ENCODE measurements around the gene CFAP97D1. TPM values are rescaled to one million over a fixed set of nuclear protein-coding genes. Genes with fewer than 3 reads are reported as not detected.

CFAP97D1 gene
- total RNA-seq, 4 donors from 2014 or later = 0.19 TPM; not detected in 3

DNA sequence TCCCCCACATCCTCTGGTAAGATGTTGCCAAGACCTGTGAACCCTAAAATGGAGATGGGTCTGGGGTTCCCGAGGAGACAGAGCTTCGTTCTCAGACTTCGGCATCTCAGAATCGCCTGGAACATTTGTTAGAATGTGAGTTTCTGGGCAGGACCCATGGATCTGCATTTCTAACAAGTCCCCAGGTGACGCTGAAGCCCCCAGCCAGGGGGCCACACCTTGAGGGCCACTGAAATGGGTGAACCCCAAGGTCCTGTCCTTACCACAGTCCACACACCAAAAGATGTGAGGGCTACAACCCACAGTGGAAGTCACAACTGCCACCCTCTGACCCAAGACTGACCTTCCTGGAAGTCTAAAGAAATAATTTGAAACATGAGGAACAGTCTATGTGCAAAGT lies 38.7 kb downstream of the CFAP97D1 start:
- Histone ChIP-seq H3K36me3 (peaks cover 0 to 79% (median 53%) of the 10 kb centered on the region in 4 donors), H3K27me3 (no peaks in the 10 kb centered on the region), H3K4me1 (peaks cover 8 to 13% (median 10%) of the 10 kb centered on the region in 4 donors), H3K27ac (replicated peaks in 1 of 4) (no peak overlapping the region), H3K9me3 (no peaks in the 10 kb centered on the region), H3K4me3 (no peak overlapping the region)
- TF ChIP-seq, protein P1, sequence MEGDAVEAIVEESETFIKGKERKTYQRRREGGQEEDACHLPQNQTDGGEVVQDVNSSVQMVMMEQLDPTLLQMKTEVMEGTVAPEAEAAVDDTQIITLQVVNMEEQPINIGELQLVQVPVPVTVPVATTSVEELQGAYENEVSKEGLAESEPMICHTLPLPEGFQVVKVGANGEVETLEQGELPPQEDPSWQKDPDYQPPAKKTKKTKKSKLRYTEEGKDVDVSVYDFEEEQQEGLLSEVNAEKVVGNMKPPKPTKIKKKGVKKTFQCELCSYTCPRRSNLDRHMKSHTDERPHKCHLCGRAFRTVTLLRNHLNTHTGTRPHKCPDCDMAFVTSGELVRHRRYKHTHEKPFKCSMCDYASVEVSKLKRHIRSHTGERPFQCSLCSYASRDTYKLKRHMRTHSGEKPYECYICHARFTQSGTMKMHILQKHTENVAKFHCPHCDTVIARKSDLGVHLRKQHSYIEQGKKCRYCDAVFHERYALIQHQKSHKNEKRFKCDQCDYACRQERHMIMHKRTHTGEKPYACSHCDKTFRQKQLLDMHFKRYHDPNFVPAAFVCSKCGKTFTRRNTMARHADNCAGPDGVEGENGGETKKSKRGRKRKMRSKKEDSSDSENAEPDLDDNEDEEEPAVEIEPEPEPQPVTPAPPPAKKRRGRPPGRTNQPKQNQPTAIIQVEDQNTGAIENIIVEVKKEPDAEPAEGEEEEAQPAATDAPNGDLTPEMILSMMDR (IDR thresholded peaks at IDR 0.05) = no peak
- TF ChIP-seq EP300 (IDR thresholded peaks at IDR 0.05) (no peak), POLR2AphosphoS5 (IDR thresholded peaks at IDR 0.05) (no peak), POLR2A (IDR thresholded peaks at IDR 0.05; ENCODE audit: low read depth) (no peak)
- 94% methylated on average over 5 of the region's 5 CpGs for WGBS
- intact Hi-C loops (cut with DNase I) = no loop called here
- no peak for DNase-seq (ENCODE audit: extremely low spot score)

DNA sequence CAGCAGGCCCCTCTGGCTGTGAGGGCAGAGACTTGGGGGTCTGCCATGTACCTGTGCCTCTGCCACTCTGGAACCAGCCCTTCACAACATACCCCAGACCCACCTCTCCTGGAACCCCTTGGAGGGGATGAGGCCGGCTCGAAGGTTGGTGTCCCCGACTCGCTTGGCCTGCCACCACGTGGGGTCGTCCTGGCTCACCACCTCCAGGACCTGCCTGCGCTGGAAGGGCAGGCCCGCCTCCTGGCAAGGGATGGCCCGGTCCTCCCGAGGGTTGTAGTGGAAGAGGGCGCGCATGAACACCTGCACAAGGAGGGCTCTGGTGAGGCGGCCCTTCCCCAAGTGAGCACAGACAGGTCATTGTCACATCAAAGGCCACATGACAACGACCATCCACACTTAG lies 40.5 kb downstream of the CFAP97D1 start:
- intact Hi-C loops (cut with DNase I) = no loop called here
- Histone ChIP-seq H3K4me1 (peaks cover 11 to 23% (median 13%) of the 10 kb centered on the region in 4 donors), H3K9me3 (no peaks in the 10 kb centered on the region), H3K36me3 (peaks cover 0 to 75% (median 51%) of the 10 kb centered on the region in 4 donors), H3K27ac (replicated peaks in 1 of 4) (no peak overlapping the region), H3K27me3 (no peaks in the 10 kb centered on the region), H3K4me3 (no peak overlapping the region)
- TF ChIP-seq POLR2A (IDR thresholded peaks at IDR 0.05; ENCODE audit: low read depth) = no peak
- no peak for TF ChIP-seq POLR2AphosphoS5 (IDR thresholded peaks at IDR 0.05)
- no peak for TF ChIP-seq EP300 (IDR thresholded peaks at IDR 0.05)
- TF ChIP-seq, protein P1 (IDR thresholded peaks at IDR 0.05) = no peak
- no peak for DNase-seq (ENCODE audit: extremely low spot score)
- 88% methylated on average over 14 of the region's 14 CpGs for WGBS

DNA sequence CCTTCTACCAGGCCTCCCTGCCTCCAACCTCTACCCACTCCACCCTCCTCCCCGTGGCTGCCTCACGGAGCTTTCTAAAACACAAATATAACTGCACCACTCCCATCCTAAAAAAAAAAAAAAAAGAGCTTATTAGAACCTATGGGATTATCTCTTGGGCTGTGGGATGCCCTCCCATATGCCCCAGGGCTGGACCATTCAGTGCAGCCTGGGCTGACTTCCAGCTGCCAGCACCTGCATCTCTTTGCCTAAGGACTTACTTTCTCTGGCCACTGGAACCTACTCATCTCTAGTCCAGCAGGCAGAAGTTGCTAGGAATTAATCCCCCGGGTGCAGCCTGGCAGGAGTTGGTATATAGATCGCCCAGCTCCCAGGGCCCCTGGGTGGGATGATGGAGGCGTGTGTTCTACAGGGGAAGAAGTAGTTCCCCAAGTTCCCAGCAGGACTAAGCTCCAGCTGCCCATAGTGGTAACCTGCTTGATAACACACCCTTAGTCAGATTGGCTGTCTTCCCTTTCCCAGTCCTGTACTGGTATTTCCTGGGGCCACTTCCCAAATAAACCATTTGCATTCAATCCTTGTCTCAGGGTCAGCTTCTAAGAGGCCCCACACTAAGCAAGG lies 42.4 kb downstream of the CFAP97D1 start:
- no peak overlapping the region for H3K4me3 ChIP-seq
- intact Hi-C loops (cut with DNase I) = no loop called here
- WGBS = 94% methylated on average over 5 of the region's 5 CpGs
- H3K4me1 ChIP-seq = peaks cover 11 to 23% (median 13%) of the 10 kb centered on the region in 4 donors
- no peaks in the 10 kb centered on the region for H3K27me3 ChIP-seq
- H3K36me3 ChIP-seq = peaks cover 0 to 79% (median 53%) of the 10 kb centered on the region in 4 donors
- TF ChIP-seq, protein P1 (IDR thresholded peaks at IDR 0.05) = no peak
- H3K9me3 ChIP-seq = no peaks in the 10 kb centered on the region
- no peak for DNase-seq (ENCODE audit: extremely low spot score)
- H3K27ac ChIP-seq (replicated peaks in 1 of 4) = peak overlapping the region in 1 of 4 donors; percentile 10

DNA sequence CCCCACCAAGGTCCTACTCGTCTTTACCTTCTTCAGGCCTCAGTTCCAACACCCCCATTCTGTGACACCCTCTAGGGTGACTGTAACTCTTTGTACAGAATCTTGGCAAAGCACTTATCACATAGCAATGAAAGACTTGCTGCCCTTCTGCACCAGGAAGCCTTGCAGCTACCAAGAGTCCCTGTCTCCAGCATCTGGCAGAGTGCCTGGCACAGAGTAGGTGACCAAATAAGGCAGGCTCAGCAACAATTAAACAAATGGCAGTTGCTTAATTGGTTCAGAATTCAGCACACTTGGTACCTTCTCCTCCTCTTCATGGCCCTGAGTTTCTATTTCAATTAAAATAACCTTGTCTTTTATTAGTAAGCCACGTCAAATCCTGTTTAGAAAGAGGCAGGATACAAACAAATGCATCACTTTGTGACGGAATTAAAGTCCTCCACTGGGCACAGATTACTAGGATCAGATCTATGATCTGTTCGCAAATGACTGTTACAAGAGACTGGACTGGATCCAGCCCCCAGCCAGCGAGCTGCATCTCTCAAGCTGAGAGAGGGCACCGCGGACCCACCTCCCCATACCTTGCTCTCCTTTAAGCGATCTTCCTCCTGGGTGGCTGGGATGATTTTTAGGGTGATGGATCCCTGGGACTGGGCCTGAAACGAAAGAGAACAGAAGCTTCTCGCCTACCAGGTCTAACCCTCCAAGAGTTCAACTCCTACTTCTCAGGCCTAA lies 43.3 kb downstream of the CFAP97D1 start:
- intact Hi-C loops (cut with DNase I) = no loop called here
- TF ChIP-seq, protein P1 (IDR thresholded peaks at IDR 0.05) = no peak
- TF ChIP-seq POLR2A (IDR thresholded peaks at IDR 0.05; ENCODE audit: low read depth) (no peak), EP300 (IDR thresholded peaks at IDR 0.05) (no peak), POLR2AphosphoS5 (IDR thresholded peaks at IDR 0.05) (no peak)
- WGBS = 75% methylated on average over 10 of the region's 10 CpGs
- Histone ChIP-seq H3K4me1 (peaks cover 11 to 16% (median 13%) of the 10 kb centered on the region in 4 donors), H3K36me3 (peaks cover 0 to 78% (median 54%) of the 10 kb centered on the region in 4 donors), H3K9me3 (no peaks in the 10 kb centered on the region), H3K27ac (replicated peaks in 1 of 4) (peak overlapping the region in 3 of 4 donors; percentile 9 to 38 (median 27)), H3K27me3 (no peaks in the 10 kb centered on the region), H3K4me3 (no peak overlapping the region)
- DNase-seq (ENCODE audit: extremely low spot score) = no peak
